Mucosa of rectum (tissue), 2 donors: ENCODE data around the gene PFKL.

ENCODE experiments used
- H3K27ac ChIP-seq, 2 donors: one replicate each; pipeline ENCODE4 v1.7.0; 2013; ENCODE audit warnings: inconsistent platforms in 2 of 2, low read depth in 2 of 2, low read length in 2 of 2
- H3K27me3 ChIP-seq, 2 donors: one replicate each; pipeline ENCODE4 v1.7.0; 2013; ENCODE audit warnings: low read length in 2 of 2; ENCODE audit not compliant: control insufficient read depth in 2 of 2, insufficient read depth in 2 of 2
- H3K36me3 ChIP-seq, 2 donors: one replicate each; pipeline ENCODE4 v1.7.0; 2013; ENCODE audit warnings: low read length in 2 of 2; ENCODE audit not compliant: control insufficient read depth in 2 of 2, insufficient read depth in 2 of 2
- H3K4me1 ChIP-seq, 2 donors: one replicate each; pipeline ENCODE4 v1.7.0; 2013; ENCODE audit warnings: low read length in 2 of 2, mild to moderate bottlenecking in 1 of 2; ENCODE audit not compliant: control insufficient read depth in 2 of 2, insufficient read depth in 2 of 2
- H3K4me3 ChIP-seq, 2 donors: one replicate each; pipeline ENCODE4 v1.7.0; 2013; ENCODE audit warnings: low read length in 2 of 2
- H3K9ac ChIP-seq, 2 donors: one replicate each; pipeline ENCODE4 v1.7.0; 2013; ENCODE audit warnings: low read length in 2 of 2, low read depth in 1 of 2, mild to moderate bottlenecking in 1 of 2
- H3K9me3 ChIP-seq, 2 donors: one replicate each; pipeline ENCODE4 v1.7.0; 2013; ENCODE audit warnings: low read length in 2 of 2; ENCODE audit not compliant: control insufficient read depth in 2 of 2
- donor health status: healthy.
- donor health status: Normal muscosa, but diverticular disease.

PFKL gene

DNA sequence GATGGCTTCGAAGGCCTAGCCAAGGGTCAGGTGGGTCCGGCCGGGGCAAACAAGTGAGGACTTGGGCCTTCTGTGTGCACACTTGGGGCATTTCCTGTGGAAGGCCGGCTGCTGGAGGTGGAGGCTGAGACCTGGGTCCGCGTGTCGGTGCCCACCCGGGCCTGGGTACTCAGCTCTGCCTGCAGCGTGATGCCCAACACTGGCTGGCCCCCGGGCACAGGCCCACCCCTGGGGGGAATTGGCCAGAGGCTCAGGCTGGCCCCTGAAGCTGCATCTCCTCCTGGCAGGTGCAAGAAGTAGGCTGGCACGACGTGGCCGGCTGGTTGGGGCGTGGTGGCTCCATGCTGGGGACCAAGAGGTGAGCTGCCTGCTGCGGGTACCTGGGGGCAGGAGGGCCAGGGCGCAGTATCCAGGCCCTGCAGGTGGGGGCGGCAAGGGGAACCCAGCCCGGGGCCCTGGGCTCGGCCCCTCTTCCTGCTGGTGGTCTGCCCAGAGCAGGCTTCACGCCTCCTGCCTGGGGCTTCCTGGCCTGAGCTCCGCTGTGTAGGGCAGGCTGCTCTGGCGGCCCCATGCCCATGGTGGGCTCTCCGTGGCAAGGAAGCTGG is 22.1 kb downstream of the PFKL start:
- no peak overlapping the region for H3K27ac ChIP-seq
- no peak overlapping the region for H3K9ac ChIP-seq
- H3K4me3 ChIP-seq: no peak overlapping the region
- H3K27me3 ChIP-seq: no peaks in the 10 kb centered on the region
- H3K4me1 ChIP-seq: no peaks in the 10 kb centered on the region
- peaks cover 45 to 58% of the 10 kb centered on the region in 2 donors for H3K36me3 ChIP-seq
- H3K9me3 ChIP-seq: no peaks in the 10 kb centered on the region

DNA sequence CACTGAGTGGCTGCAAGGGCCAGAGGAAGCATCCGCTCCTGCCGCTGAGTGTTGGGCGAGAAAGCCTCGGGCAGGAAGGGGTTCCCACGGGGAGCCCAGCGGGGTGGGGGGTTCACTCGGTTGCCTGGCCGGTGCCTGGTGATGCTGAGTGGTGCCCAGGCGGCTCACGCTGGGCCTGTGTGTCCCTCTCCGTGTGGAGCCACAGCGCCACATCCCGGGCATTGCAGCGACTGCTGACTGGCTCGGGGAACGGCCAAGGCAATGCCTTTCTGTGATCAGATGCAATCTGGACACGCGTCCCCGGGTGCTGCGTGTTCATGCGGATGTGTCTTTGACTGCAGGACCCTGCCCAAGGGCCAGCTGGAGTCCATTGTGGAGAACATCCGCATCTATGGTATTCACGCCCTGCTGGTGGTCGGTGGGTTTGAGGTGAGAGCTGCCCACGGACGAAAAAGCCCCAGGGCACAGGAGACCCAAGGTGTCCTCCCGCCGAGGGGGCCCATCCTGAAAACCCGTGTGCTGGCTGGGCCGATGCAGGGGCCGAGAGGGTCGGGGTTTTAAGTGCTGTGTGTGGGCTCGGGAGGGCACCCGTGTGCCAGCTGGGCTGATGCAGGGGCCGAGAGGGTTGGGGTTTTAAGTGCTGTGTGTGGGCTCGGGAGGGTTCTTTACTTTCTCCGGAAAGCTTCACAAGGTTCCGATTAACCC is 22.9 kb downstream of the PFKL start:
- Histone ChIP-seq H3K4me3 (no peak overlapping the region), H3K27me3 (no peaks in the 10 kb centered on the region), H3K9ac (no peak overlapping the region), H3K4me1 (no peaks in the 10 kb centered on the region), H3K36me3 (peaks cover 39 to 56% of the 10 kb centered on the region in 2 donors), H3K9me3 (no peaks in the 10 kb centered on the region), H3K27ac (no peak overlapping the region)

DNA sequence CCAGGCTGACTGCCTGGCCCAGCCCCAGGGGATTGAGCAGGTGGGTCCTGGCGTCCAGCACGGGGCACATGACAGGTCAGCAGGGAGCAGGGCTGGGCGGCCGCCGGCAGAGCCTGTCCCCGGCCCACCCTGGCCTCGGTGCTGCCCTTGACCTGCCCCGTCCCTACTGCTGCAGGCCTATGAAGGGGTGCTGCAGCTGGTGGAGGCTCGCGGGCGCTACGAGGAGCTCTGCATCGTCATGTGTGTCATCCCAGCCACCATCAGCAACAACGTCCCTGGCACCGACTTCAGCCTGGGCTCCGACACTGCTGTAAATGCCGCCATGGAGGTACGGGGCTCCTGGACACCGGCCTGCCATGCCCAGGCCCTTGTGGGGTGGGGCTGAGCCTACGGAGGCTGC is 23.7 kb downstream of the PFKL start:
- no peaks in the 10 kb centered on the region for H3K4me1 ChIP-seq
- no peak overlapping the region for H3K9ac ChIP-seq
- H3K9me3 ChIP-seq: no peaks in the 10 kb centered on the region
- no peaks in the 10 kb centered on the region for H3K27me3 ChIP-seq
- H3K36me3 ChIP-seq: peaks cover 34 to 50% of the 10 kb centered on the region in 2 donors
- H3K27ac ChIP-seq: no peak overlapping the region
- no peak overlapping the region for H3K4me3 ChIP-seq

DNA sequence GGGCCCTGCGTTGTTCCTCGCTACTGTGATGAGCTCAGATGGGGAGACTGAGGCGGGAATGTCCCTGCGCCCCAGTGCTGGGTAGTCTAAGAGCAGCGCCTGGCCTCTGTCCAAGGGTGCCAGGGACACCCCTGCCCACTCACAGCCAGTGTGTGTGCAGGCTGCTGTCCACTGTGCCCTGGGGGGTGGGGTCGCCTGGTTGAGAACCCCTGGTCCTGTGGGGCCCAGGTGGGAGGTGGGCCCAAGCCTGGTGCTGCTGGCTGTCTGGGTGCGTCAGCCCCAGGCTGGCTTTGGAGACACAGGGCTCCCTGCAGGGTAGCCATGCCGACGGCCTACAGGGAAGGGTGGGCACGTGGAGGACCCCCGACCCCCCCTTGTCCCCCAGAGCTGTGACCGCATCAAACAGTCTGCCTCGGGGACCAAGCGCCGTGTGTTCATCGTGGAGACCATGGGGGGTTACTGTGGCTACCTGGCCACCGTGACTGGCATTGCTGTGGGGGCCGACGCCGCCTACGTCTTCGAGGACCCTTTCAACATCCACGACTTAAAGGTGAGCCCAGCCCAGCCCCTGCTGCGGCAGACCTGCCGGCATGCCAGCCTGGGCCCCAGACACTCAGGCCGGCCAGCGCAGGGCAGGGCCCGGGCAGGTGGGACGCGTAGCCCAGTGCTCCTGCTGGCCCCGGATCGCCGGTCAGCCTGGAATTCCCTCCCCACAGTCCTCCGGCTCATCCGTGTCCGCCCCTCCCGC is 24.4 kb downstream of the PFKL start:
- peaks cover 30 to 47% of the 10 kb centered on the region in 2 donors for H3K36me3 ChIP-seq
- no peak overlapping the region for H3K27ac ChIP-seq
- no peak overlapping the region for H3K9ac ChIP-seq
- no peak overlapping the region for H3K4me3 ChIP-seq
- H3K4me1 ChIP-seq: no peaks in the 10 kb centered on the region
- H3K9me3 ChIP-seq: no peaks in the 10 kb centered on the region
- no peaks in the 10 kb centered on the region for H3K27me3 ChIP-seq

DNA sequence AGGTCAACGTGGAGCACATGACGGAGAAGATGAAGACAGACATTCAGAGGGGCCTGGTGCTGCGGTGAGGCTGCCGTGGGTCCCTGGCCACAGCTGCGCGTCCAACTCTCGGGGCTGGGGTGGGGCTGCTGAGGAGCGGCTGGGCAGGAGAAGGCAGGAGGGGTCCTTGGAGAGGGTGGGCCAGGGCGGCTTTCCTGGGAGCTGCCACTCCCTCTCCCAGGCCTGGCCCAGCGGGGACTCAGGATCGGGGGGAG is 24.9 kb downstream of the PFKL start:
- Histone ChIP-seq H3K4me3 (no peak overlapping the region), H3K27ac (no peak overlapping the region), H3K27me3 (no peaks in the 10 kb centered on the region), H3K9me3 (no peaks in the 10 kb centered on the region), H3K9ac (no peak overlapping the region), H3K36me3 (peaks cover 28 to 42% of the 10 kb centered on the region in 2 donors), H3K4me1 (no peaks in the 10 kb centered on the region)

DNA sequence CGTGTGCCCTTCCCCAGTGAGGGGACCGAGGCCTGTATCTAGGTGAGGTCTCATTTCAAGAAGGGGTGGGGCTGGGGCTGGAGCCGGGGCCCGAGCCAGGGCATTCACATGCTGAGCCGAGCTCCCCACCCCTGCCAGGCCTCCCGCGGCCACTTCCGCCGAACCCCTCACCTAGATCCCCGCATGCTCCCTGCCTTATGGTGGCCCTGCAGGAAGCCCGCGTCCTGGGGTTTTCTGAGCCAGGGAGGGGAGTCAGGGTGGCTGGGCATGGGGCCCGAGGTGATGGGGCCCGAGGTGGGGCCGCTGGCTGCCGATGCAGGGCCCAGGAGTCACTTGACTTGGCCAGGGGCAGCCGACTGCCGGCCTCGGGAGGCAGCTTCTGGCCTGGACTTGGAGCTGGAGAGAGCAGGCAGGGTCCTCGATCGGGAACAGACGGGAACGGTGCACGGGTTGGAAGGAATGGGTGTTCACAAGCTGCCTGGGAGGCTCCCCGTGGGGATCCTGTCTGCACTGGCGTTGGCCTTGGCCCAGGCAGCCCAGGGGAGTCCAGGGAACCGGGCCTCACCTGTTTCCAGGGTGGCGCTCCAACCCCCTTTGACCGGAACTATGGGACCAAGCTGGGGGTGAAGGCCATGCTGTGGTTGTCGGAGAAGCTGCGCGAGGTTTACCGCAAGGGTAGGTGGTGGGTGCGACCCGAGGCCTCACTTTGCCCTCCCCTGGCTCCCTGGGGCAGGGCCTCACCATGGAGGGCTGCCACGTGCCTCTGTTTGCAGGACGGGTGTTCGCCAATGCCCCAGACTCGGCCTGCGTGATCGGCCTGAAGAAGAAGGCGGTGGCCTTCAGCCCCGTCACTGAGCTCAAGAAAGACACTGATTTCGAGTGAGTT is 25.8 kb downstream of the PFKL start:
- no peaks in the 10 kb centered on the region for H3K9me3 ChIP-seq
- H3K9ac ChIP-seq: no peak overlapping the region
- no peaks in the 10 kb centered on the region for H3K27me3 ChIP-seq
- no peaks in the 10 kb centered on the region for H3K4me1 ChIP-seq
- H3K27ac ChIP-seq: no peak overlapping the region
- no peak overlapping the region for H3K4me3 ChIP-seq
- peaks cover 28 to 40% of the 10 kb centered on the region in 2 donors for H3K36me3 ChIP-seq

DNA sequence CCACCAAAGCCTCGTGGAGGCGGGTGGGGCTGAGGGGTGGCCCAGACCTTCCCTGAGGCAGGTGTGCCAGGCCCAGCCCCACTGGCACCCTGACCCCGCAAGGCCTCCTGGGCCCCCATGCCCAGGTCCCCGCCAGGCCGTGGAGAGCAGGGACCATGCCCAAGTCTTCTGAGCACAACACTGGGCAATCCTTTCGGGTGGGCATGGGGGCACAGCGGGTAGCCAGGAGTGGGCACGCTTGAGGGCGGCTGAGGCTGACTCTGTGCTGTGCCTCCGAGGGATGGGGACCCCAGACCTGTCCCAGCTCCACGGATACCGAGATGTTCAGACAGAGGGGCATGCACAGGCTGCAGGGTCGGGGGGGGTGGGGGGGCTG is 26.4 kb downstream of the PFKL start:
- Histone ChIP-seq H3K9me3 (no peaks in the 10 kb centered on the region), H3K9ac (no peak overlapping the region), H3K27me3 (no peaks in the 10 kb centered on the region), H3K27ac (no peak overlapping the region), H3K4me1 (no peaks in the 10 kb centered on the region), H3K36me3 (peaks cover 28 to 36% of the 10 kb centered on the region in 2 donors), H3K4me3 (no peak overlapping the region)

DNA sequence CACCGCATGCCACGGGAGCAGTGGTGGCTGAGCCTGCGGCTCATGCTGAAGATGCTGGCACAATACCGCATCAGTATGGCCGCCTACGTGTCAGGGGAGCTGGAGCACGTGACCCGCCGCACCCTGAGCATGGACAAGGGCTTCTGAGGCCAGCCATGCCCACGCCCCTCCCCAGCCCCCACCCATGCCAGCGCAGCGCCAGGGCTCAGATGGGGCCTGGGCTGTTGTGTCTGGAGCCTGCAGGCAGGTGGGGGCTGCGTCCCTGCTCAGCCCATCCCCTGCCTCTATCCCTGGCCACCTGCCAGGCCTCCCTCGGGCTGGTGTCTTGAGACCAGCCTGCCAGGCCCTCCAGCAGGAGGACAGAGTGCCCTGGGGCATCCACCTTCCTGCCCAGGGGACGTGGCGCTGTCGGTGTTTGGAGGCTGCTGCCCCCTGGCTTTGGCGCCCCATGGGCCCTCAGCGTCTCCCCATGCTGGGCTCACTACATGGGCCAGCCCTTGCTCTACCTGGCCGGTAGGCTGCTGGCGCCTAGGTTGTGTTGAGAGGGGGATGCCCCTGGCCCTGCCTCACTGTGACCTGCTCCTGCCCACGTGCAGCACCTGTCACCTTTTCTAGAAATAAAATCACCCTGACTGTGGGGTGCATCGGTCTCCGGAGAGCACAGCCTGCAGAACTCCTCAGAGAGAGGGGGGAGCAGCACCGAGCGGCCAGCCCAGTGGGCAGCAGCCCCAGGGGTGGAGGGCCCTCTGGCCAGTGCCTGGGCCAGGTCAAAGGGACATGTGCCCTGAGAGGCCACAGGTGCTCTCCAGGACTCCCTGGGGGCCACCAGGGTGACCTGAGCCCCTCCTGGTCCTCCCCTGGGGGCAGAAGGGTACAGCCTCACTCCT is 27.1 kb downstream of the PFKL start:
- Histone ChIP-seq H3K27ac (no peak overlapping the region), H3K9ac (no peak overlapping the region), H3K27me3 (no peaks in the 10 kb centered on the region), H3K9me3 (no peaks in the 10 kb centered on the region), H3K4me1 (no peaks in the 10 kb centered on the region), H3K36me3 (peaks cover 33% of the 10 kb centered on the region in 2 donors), H3K4me3 (no peak overlapping the region)

DNA sequence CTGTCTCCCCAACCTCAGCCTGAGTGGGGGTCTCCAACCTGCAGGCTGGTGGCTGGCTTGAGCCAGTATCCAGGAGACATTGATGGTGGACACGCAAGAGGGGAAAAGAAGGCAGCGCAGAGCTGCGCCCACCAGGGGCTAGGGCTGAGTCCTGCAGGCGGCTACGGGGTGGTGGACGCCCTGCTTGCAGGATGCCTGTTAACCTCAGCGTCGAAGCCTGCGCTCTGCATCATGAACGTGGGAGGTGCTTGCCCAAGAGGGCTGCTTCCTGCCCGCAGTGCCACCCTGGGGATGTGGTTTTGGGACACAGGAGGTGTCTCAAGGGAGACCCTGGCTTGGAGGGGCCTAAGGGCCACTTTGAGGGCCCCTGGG is 27.7 kb downstream of the PFKL start:
- no peaks in the 10 kb centered on the region for H3K4me1 ChIP-seq
- no peak overlapping the region for H3K27ac ChIP-seq
- no peak overlapping the region for H3K4me3 ChIP-seq
- H3K9me3 ChIP-seq: no peaks in the 10 kb centered on the region
- H3K27me3 ChIP-seq: no peaks in the 10 kb centered on the region
- peaks cover 26 to 29% of the 10 kb centered on the region in 2 donors for H3K36me3 ChIP-seq
- H3K9ac ChIP-seq: no peak overlapping the region
